ENCODE results near the gene PTBP3.

The PTBP3 gene

GRCh38 chr9:112308588-112308987 is 24.8 kb downstream of the PTBP3 start:
- POLR2A ChIA-PET: interaction anchor here (0.6 kb wide), 1 partner anchor 27 kb away, joined by 3 read pairs; no protein-coding TSS in a partner anchor
- DNase-seq (ENCODE audit: extremely low spot score): peak; percentile 26
- no peak for TF ChIP-seq FOXA1 (IDR thresholded peaks at IDR 0.05)
- no peak for TF ChIP-seq ELF4 (IDR thresholded peaks at IDR 0.05)
- TF ChIP-seq HDGF (IDR thresholded peaks at IDR 0.05; ENCODE audit: borderline replicate concordance): no peak
- TF ChIP-seq L3MBTL2 (conservative IDR thresholded peaks at IDR 0.05): no peak
- no peak for TF ChIP-seq PKNOX1 (IDR thresholded peaks at IDR 0.05)
- no peak for TF ChIP-seq LEF1 (IDR thresholded peaks at IDR 0.05; ENCODE audit: borderline replicate concordance)
- TF ChIP-seq SP1 (IDR thresholded peaks at IDR 0.05): no peak
- TF ChIP-seq CTBP1 (IDR thresholded peaks at IDR 0.05; ENCODE audit: borderline replicate concordance): no peak
- TF ChIP-seq NFRKB (IDR thresholded peaks at IDR 0.05): no peak
- no peak for TF ChIP-seq BHLHE40 (IDR thresholded peaks at IDR 0.05; ENCODE audit: borderline replicate concordance)
- TF ChIP-seq FOXM1 (IDR thresholded peaks at IDR 0.05; ENCODE audit: borderline replicate concordance): no peak
- CTCF ChIA-PET: no interaction called here

- no peak for TF ChIP-seq TARDBP (IDR thresholded peaks at IDR 0.05)
- no peak for TF ChIP-seq L3MBTL2 (conservative IDR thresholded peaks at IDR 0.05)
- no peak for DNase-seq (ENCODE audit: extremely low spot score)
- POLR2A ChIA-PET: no interaction called here
- CTCF ChIA-PET: interaction anchor here (0.8 kb wide), 1 partner anchor 23 kb away, joined by 3 read pairs; no protein-coding TSS in a partner anchor
Observed at GRCh38 chr9:112301420-112301819, 32.0 kb downstream of the PTBP3 start.

GRCh38 chr9:112299514-112299913 is 33.9 kb downstream of the PTBP3 start:
- POLR2A ChIA-PET: no interaction called here
- CTCF ChIA-PET: interaction anchor here (0.6 kb wide), 1 partner anchor 43 kb away, joined by 3 read pairs; no protein-coding TSS in a partner anchor
- no peak for DNase-seq (ENCODE audit: extremely low spot score)
- TF ChIP-seq HDGF (IDR thresholded peaks at IDR 0.05; ENCODE audit: borderline replicate concordance): no peak
- no peak for TF ChIP-seq ARNT (IDR thresholded peaks at IDR 0.05)
- no peak for TF ChIP-seq LEF1 (IDR thresholded peaks at IDR 0.05; ENCODE audit: borderline replicate concordance)
- no peak for TF ChIP-seq BHLHE40 (IDR thresholded peaks at IDR 0.05; ENCODE audit: borderline replicate concordance)
- TF ChIP-seq SUZ12 (IDR thresholded peaks at IDR 0.05): no peak
- no peak for TF ChIP-seq TARDBP (IDR thresholded peaks at IDR 0.05)
- TF ChIP-seq CTBP1 (IDR thresholded peaks at IDR 0.05; ENCODE audit: borderline replicate concordance): no peak
- no peak for TF ChIP-seq FOXM1 (IDR thresholded peaks at IDR 0.05; ENCODE audit: borderline replicate concordance)
- TF ChIP-seq FOXK2 (IDR thresholded peaks at IDR 0.05): no peak
- TF ChIP-seq L3MBTL2 (conservative IDR thresholded peaks at IDR 0.05): no peak
- no peak for TF ChIP-seq ELF4 (IDR thresholded peaks at IDR 0.05)
- no peak for TF ChIP-seq ZNF384 (IDR thresholded peaks at IDR 0.05)
- TF ChIP-seq PKNOX1 (IDR thresholded peaks at IDR 0.05): no peak
- TF ChIP-seq SP1 (IDR thresholded peaks at IDR 0.05): no peak

- no peak for TF ChIP-seq HDGF (IDR thresholded peaks at IDR 0.05; ENCODE audit: borderline replicate concordance)
- TF ChIP-seq FOXA1 (IDR thresholded peaks at IDR 0.05): no peak
- TF ChIP-seq LEF1 (IDR thresholded peaks at IDR 0.05; ENCODE audit: borderline replicate concordance): no peak
- no peak for TF ChIP-seq FOXM1 (IDR thresholded peaks at IDR 0.05; ENCODE audit: borderline replicate concordance)
- TF ChIP-seq PKNOX1 (IDR thresholded peaks at IDR 0.05): no peak
- TF ChIP-seq ZNF384 (IDR thresholded peaks at IDR 0.05): no peak
- no peak for TF ChIP-seq CTBP1 (IDR thresholded peaks at IDR 0.05; ENCODE audit: borderline replicate concordance)
- no peak for TF ChIP-seq L3MBTL2 (conservative IDR thresholded peaks at IDR 0.05)
- ChIA-PET POLR2A (no interaction called here), CTCF (no interaction called here)
- no peak for DNase-seq (ENCODE audit: extremely low spot score)
Observed at GRCh38 chr9:112296929-112297328, 36.5 kb downstream of the PTBP3 start.

- ChIA-PET POLR2A (interaction anchor here (1.2 kb wide), 1 partner anchor 118 kb away, joined by 3 read pairs; no protein-coding TSS in a partner anchor), CTCF (no interaction called here)
- TF ChIP-seq ZNF384 (IDR thresholded peaks at IDR 0.05) (peak; percentile 62; the same call in 1 of the 2 replicates), LEF1 (IDR thresholded peaks at IDR 0.05; ENCODE audit: borderline replicate concordance) (no peak), HDGF (IDR thresholded peaks at IDR 0.05; ENCODE audit: borderline replicate concordance) (no peak)
- DNase-seq (ENCODE audit: extremely low spot score): no peak
Observed at GRCh38 chr9:112295174-112295573, 38.2 kb downstream of the PTBP3 start.

GRCh38 chr9:112288029-112288428 is 45.4 kb downstream of the PTBP3 start:
- DNase-seq (ENCODE audit: extremely low spot score): no peak
- CTCF ChIA-PET: no interaction called here
- POLR2A ChIA-PET: no interaction called here
- TF ChIP-seq HDGF (IDR thresholded peaks at IDR 0.05; ENCODE audit: borderline replicate concordance) (no peak), SP1 (IDR thresholded peaks at IDR 0.05) (no peak), PKNOX1 (IDR thresholded peaks at IDR 0.05) (no peak), L3MBTL2 (conservative IDR thresholded peaks at IDR 0.05) (no peak), BHLHE40 (IDR thresholded peaks at IDR 0.05; ENCODE audit: borderline replicate concordance) (no peak), NFRKB (IDR thresholded peaks at IDR 0.05) (no peak), LEF1 (IDR thresholded peaks at IDR 0.05; ENCODE audit: borderline replicate concordance) (no peak), FOXM1 (IDR thresholded peaks at IDR 0.05; ENCODE audit: borderline replicate concordance) (no peak), FOXK2 (IDR thresholded peaks at IDR 0.05) (no peak), FOXA1 (IDR thresholded peaks at IDR 0.05) (no peak), ELF4 (IDR thresholded peaks at IDR 0.05) (no peak), TARDBP (IDR thresholded peaks at IDR 0.05) (no peak), ZNF384 (IDR thresholded peaks at IDR 0.05) (no peak), CTBP1 (IDR thresholded peaks at IDR 0.05; ENCODE audit: borderline replicate concordance) (no peak)

Measured in HEK293T (cell line).